GM12873 (cell line): Measurements from ENCODE around the gene GSTO1.
A peak's percentile ranks its signal among the peaks of the same experiment; 100 is the strongest.

Source experiments
- CTCF ChIP-seq: IDR thresholded peaks from 2 replicates; pipeline ENCODE4 v1.5.1; 2012; ENCODE audit warnings: low read depth, mild to moderate bottlenecking, moderate library complexity, low read length, control low read depth; ENCODE audit not compliant: insufficient read depth; ENCODE audit errors: missing control alignments

The GSTO1 gene

DNA sequence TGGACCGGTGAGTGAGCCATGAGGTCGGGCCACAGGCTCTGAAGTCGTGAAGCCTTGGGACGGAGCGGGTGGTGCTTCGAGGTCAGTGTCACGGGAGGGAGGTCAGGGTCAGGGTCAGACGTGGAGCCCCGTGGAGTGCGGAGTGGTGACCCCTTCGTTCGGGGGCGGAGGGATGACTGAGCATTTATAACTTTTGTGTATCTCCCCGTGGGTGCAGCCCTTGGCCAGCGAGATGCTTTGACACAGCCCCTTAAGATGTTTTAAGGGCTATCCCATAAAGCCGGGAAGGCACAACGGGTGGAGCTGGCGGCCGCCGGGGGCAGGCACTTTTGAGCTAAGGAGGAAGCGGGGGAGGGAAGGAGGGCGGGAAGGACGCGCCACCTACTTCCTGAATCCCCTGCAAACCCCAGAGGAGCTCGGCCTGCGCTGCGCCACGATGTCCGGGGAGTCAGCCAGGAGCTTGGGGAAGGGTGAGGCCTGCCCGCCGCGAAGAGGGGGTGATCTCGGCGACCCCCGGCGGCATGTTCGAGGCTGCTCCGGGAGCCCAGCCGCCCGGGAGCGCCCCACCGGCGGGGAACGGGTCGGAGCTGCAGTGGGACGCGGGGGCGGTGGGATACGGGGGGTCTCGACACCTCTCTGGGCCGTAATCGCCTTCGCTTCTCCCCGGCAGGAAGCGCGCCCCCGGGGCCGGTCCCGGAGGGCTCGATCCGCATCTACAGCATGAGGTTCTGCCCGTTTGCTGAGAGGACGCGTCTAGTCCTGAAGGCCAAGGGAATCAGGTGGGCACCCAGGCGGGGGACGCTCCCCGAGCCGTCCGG lies at the start of gene GSTO1:
Gene GSTO1, plus strand, starts transcription at position 400 of the 818 bp plus-strand sequence. Its CDS starts 37 bp downstream, at position 437.
- TF ChIP-seq CTCF, result no peak

GRCh38 chr10:104208730-104209129 lies 46.0 kb upstream of the GSTO1 start:
- no peak for TF ChIP-seq CTCF

DNA sequence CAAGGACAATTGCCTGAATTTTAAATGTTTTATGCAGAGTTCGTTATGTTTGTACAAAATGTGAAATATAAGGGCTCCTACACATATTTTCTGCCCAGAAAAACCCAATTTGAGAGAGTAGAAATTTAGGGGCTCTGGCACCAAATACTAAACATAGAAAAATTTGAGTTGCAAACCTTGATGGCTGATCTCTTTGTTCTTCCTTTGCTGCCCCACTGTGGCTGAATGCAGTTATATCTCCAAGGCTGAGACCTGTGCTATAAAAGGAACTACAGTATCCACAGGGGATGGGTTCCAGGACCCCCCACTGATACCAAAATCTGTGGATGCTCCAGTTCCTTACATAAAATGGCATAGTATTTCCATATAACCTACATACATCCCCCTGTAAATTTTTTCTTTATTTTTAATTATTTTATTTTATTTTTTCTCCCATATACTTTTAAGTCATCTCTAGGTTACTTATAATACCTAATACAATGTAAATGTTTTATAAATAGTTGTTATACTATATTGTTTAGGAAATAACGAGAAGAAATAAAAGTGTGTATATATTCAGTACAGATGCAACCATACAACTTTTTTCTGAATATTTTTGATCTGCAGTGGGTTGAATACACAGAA lies 45.0 kb upstream of the GSTO1 start:
- peak; percentile 62 for TF ChIP-seq CTCF

DNA sequence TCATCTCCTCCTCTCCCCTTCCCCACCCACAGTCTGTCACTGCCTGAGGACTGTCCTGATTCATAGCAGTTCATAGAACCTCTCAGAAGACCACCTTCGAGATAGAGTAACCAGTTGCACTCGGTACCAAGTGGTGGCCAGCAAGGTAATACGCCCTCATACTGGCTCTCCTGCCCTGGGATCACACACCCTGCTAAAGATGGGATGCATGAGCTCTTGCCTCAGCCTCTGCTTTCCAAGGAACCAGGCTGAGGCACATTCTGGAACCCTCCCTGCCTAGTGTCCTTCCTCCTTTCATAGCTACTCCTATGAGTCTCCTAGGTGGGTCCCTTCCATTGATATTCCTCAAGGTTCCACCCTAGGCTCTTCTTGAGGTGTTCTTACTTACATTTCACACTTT lies 38.1 kb upstream of the GSTO1 start:
- TF ChIP-seq CTCF, result no peak

GRCh38 chr10:104218751-104219150 lies 35.9 kb upstream of the GSTO1 start:
- no peak for TF ChIP-seq CTCF

- no peak for TF ChIP-seq CTCF
These were observed 34.2 kb upstream of the GSTO1 start for GRCh38 chr10:104220522-104220921.

DNA sequence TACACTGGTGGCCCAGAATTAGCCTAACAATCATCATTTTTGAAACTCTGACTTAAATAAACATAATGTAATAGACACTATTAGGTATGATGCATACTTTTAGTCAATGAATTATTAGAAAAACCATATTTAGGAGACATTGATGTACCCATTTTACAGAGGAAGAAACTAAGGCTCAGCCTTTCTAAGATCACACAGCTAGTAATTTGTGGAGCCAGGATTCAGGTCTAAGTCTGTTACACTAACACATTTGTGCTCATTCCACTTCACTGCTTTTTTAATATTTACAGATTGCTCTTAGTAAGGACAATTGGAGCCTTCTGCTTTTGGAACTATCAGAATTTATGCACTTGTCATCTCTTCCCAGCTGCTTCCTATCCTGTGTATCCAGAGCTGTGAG lies 31.4 kb upstream of the GSTO1 start:
- no peak for TF ChIP-seq CTCF
